IgD-negative memory B cell (primary cell): ENCODE results near the gene MGST3. TPM values are rescaled to one million over a fixed set of nuclear protein-coding genes. Genes with fewer than 3 reads are reported as not detected.

ENCODE experiments used
- H3K27ac Mint-ChIP-seq, 3 donors: one replicate each; pipeline ENCODE4 v1.8.0; 2020 to 2022; ENCODE audit warnings: mild to moderate bottlenecking in 3 of 3, mixed read lengths in 3 of 3, moderate library complexity in 1 of 3
- H3K27me3 Mint-ChIP-seq: one replicate; pipeline ENCODE4 v1.8.0; 2021; ENCODE audit warnings: mixed read lengths
- H3K36me3 Mint-ChIP-seq: one replicate; pipeline ENCODE4 v1.8.0; 2020; ENCODE audit warnings: mild to moderate bottlenecking, mixed read lengths
- H3K4me1 Mint-ChIP-seq, 3 donors: one replicate each; pipeline ENCODE4 v1.8.0; 2020 to 2022; ENCODE audit warnings: mixed read lengths in 3 of 3, mild to moderate bottlenecking in 1 of 3
- H3K4me3 Mint-ChIP-seq, 4 donors: one replicate each; pipeline ENCODE4 v1.8.0; 2020 to 2022; ENCODE audit warnings: mild to moderate bottlenecking in 4 of 4, mixed read lengths in 4 of 4, moderate library complexity in 3 of 4
- H3K9me3 Mint-ChIP-seq, 3 donors: one replicate each; pipeline ENCODE4 v1.8.0; 2020 to 2021; ENCODE audit warnings: mixed read lengths in 3 of 3, mild to moderate bottlenecking in 1 of 3
- polyA plus RNA-seq: library from polyadenylated mRNA; unstranded; fragments of 300-500 nt; fragmentation: Illumina TruSeq; gene quantifications from one replicate; pipeline ENCODE4 v1.2.3, GENCODE V29; 2021

The MGST3 gene
- polyA plus RNA-seq, 1 donor from 2014 or later, result 90.2 TPM

- Mint-ChIP-seq H3K9me3 (peaks cover 0 to 8% (median 7%) of the 10 kb centered on the region in 3 donors), H3K36me3 (peaks cover 4% of the 10 kb centered on the region), H3K4me1 (peaks cover under 1 to 5% (median 2%) of the 10 kb centered on the region in 3 donors), H3K4me3 (no peak overlapping the region), H3K27ac (no peak overlapping the region), H3K27me3 (peaks cover 10% of the 10 kb centered on the region)
These were observed 14.9 kb upstream of the MGST3 start for GRCh38 chr1:165616054-165616612.

GRCh38 chr1:165616987-165617546 is 14.0 kb upstream of the MGST3 start:
- H3K9me3 Mint-ChIP-seq, result peaks cover 0 to 8% (median 7%) of the 10 kb centered on the region in 3 donors
- peaks cover 8% of the 10 kb centered on the region for H3K27me3 Mint-ChIP-seq
- peaks cover 4% of the 10 kb centered on the region for H3K36me3 Mint-ChIP-seq
- H3K27ac Mint-ChIP-seq, result no peak overlapping the region
- peaks cover 0 to 2% (median 1%) of the 10 kb centered on the region in 3 donors for H3K4me1 Mint-ChIP-seq
- peak overlapping the region in 1 of 4 donors; percentile 64 for H3K4me3 Mint-ChIP-seq

GRCh38 chr1:165619647-165620151 is 11.3 kb upstream of the MGST3 start:
- Mint-ChIP-seq H3K4me3 (no peak overlapping the region), H3K4me1 (no peaks in the 10 kb centered on the region), H3K27ac (no peak overlapping the region), H3K36me3 (no peaks in the 10 kb centered on the region), H3K27me3 (peaks cover 8% of the 10 kb centered on the region), H3K9me3 (peaks cover 0 to 5% (median 5%) of the 10 kb centered on the region in 3 donors)

- H3K27me3 Mint-ChIP-seq, result peaks cover 10% of the 10 kb centered on the region
- H3K9me3 Mint-ChIP-seq, result no peaks in the 10 kb centered on the region
- no peak overlapping the region for H3K4me3 Mint-ChIP-seq
- H3K27ac Mint-ChIP-seq, result no peak overlapping the region
- no peaks in the 10 kb centered on the region for H3K4me1 Mint-ChIP-seq
- no peaks in the 10 kb centered on the region for H3K36me3 Mint-ChIP-seq
These were observed 7.4 kb upstream of the MGST3 start for GRCh38 chr1:165623624-165624023.

- Mint-ChIP-seq H3K4me3 (no peak overlapping the region), H3K27me3 (peaks cover 10% of the 10 kb centered on the region), H3K4me1 (no peaks in the 10 kb centered on the region), H3K36me3 (no peaks in the 10 kb centered on the region), H3K9me3 (no peaks in the 10 kb centered on the region), H3K27ac (no peak overlapping the region)
These were observed 6.6 kb upstream of the MGST3 start for GRCh38 chr1:165624441-165624840.

GRCh38 chr1:165628147-165628822 is 2.7 kb upstream of the MGST3 start:
- Mint-ChIP-seq H3K36me3 (no peaks in the 10 kb centered on the region), H3K27ac (peak overlapping the region in 1 of 3 donors; percentile 22), H3K9me3 (no peaks in the 10 kb centered on the region), H3K27me3 (peaks cover 6% of the 10 kb centered on the region), H3K4me1 (peaks cover 0 to 8% (median 6%) of the 10 kb centered on the region in 3 donors), H3K4me3 (no peak overlapping the region)

GRCh38 chr1:165629151-165629550 is 1.9 kb upstream of the MGST3 start:
- Mint-ChIP-seq H3K27ac (no peak overlapping the region), H3K36me3 (no peaks in the 10 kb centered on the region), H3K9me3 (no peaks in the 10 kb centered on the region), H3K27me3 (peaks cover 5% of the 10 kb centered on the region), H3K4me1 (peaks cover 5 to 12% (median 6%) of the 10 kb centered on the region in 3 donors), H3K4me3 (no peak overlapping the region)

- H3K4me1 Mint-ChIP-seq, result peaks cover 7 to 16% (median 9%) of the 10 kb centered on the region in 3 donors
- no peak overlapping the region for H3K4me3 Mint-ChIP-seq
- peak overlapping the region in 2 of 3 donors; percentile 16 to 32 for H3K27ac Mint-ChIP-seq
- no peaks in the 10 kb centered on the region for H3K36me3 Mint-ChIP-seq
- peaks cover 5% of the 10 kb centered on the region for H3K27me3 Mint-ChIP-seq
- no peaks in the 10 kb centered on the region for H3K9me3 Mint-ChIP-seq
These were observed 996 bp upstream of the MGST3 start for GRCh38 chr1:165629848-165630628.

GRCh38 chr1:165631342-165632151 is 513 bp downstream of the MGST3 start:
- H3K4me3 Mint-ChIP-seq, result no peak overlapping the region
- H3K4me1 Mint-ChIP-seq, result peaks cover 14 to 25% (median 19%) of the 10 kb centered on the region in 3 donors
- no peaks in the 10 kb centered on the region for H3K36me3 Mint-ChIP-seq
- H3K27me3 Mint-ChIP-seq, result peaks cover 5% of the 10 kb centered on the region
- no peak overlapping the region for H3K27ac Mint-ChIP-seq
- H3K9me3 Mint-ChIP-seq, result no peaks in the 10 kb centered on the region

- Mint-ChIP-seq H3K27ac (no peak overlapping the region), H3K4me1 (peaks cover 14 to 25% (median 19%) of the 10 kb centered on the region in 3 donors)
These were observed 1.1 kb downstream of the MGST3 start for GRCh38 chr1:165632152-165632469.

GRCh38 chr1:165632491-165632890 is 1.5 kb downstream of the MGST3 start:
- H3K9me3 Mint-ChIP-seq, result no peaks in the 10 kb centered on the region
- H3K4me3 Mint-ChIP-seq, result peak overlapping the region in 2 of 4 donors; percentile 17 to 76
- H3K27ac Mint-ChIP-seq, result no peak overlapping the region
- peaks cover 2% of the 10 kb centered on the region for H3K27me3 Mint-ChIP-seq
- peaks cover 14 to 25% (median 19%) of the 10 kb centered on the region in 3 donors for H3K4me1 Mint-ChIP-seq
- H3K36me3 Mint-ChIP-seq, result peaks cover 5% of the 10 kb centered on the region

More at GRCh38 chr1:165632152-165632469, 1.1 kb downstream of the MGST3 start:
- H3K4me3 Mint-ChIP-seq, result no peak overlapping the region
- peaks cover 5% of the 10 kb centered on the region for H3K36me3 Mint-ChIP-seq
- H3K27me3 Mint-ChIP-seq, result peaks cover 5% of the 10 kb centered on the region
- no peaks in the 10 kb centered on the region for H3K9me3 Mint-ChIP-seq

GRCh38 chr1:165633614-165634013 is 2.6 kb downstream of the MGST3 start:
- H3K27ac Mint-ChIP-seq, result no peak overlapping the region
- peaks cover 14 to 25% (median 19%) of the 10 kb centered on the region in 3 donors for H3K4me1 Mint-ChIP-seq
- H3K4me3 Mint-ChIP-seq, result peak overlapping the region in 1 of 4 donors; percentile 38
- no peaks in the 10 kb centered on the region for H3K27me3 Mint-ChIP-seq
- H3K36me3 Mint-ChIP-seq, result peaks cover 5% of the 10 kb centered on the region
- no peaks in the 10 kb centered on the region for H3K9me3 Mint-ChIP-seq

GRCh38 chr1:165634154-165634921 is 3.3 kb downstream of the MGST3 start:
- Mint-ChIP-seq H3K4me3 (peak overlapping the region in 1 of 4 donors; percentile 38), H3K9me3 (no peaks in the 10 kb centered on the region), H3K4me1 (peaks cover 14 to 25% (median 19%) of the 10 kb centered on the region in 3 donors), H3K27me3 (no peaks in the 10 kb centered on the region), H3K36me3 (peaks cover 5% of the 10 kb centered on the region), H3K27ac (peak overlapping the region in 1 of 3 donors; percentile 14)
